SJSA1 (cell line): ENCODE results near the gene NDUFS4. TPM values are rescaled to one million over a fixed set of nuclear protein-coding genes. Genes with fewer than 3 reads are reported as not detected.
"Not testable (repeated sequence)": the region's sequence is repeated elsewhere in the genome, so short reads cannot be mapped to it uniquely, and the experiment has no call there.

Experiments
- DNase-seq, 2 experiments: peaks; one replicate each; pipeline ENCODE4 v3.0.0-alpha.2; 2015 to 2020; ENCODE audit warnings: low spot score in 2 of 2, low read depth in 1 of 2
- H3K27ac ChIP-seq: fragments of 250-450 bp; sonication (Bioruptor Pico); 2 replicates; pipeline ENCODE4 v1.5.1; 2020; ENCODE audit warnings: mild to moderate bottlenecking, moderate library complexity
- H3K27me3 ChIP-seq: fragments of 250-450 bp; sonication (Bioruptor Pico); replicated peaks from 2 replicates; pipeline ENCODE4 v1.5.1; 2020; ENCODE audit warnings: mild to moderate bottlenecking, moderate library complexity
- H3K36me3 ChIP-seq: fragments of 250-450 bp; sonication (Bioruptor Pico); 2 replicates; pipeline ENCODE4 v1.5.1; 2020; ENCODE audit warnings: mild to moderate bottlenecking
- H3K4me1 ChIP-seq: fragments of 250-450 bp; sonication (Bioruptor Pico); replicated peaks from 2 replicates; pipeline ENCODE4 v1.6.1; 2021; ENCODE audit warnings: mild to moderate bottlenecking
- H3K4me3 ChIP-seq: fragments of 250-450 bp; sonication (Bioruptor Pico); 2 replicates; pipeline ENCODE4 v1.5.1; 2020; ENCODE audit warnings: mild to moderate bottlenecking
- H3K9me3 ChIP-seq: fragments of 250-450 bp; sonication (Bioruptor Pico); replicated peaks from 2 replicates; pipeline ENCODE4 v1.5.1; 2020; ENCODE audit warnings: mild to moderate bottlenecking
- total RNA-seq: library from RNA; depleted of rRNA; stranded (reverse); fragments of >200 nt; shearing (Covaris generic); gene quantifications from 2 replicates; pipeline ENCODE4 v1.2.3, GENCODE V29; 2014; rRNA removed

NDUFS4 gene
- 182 and 208 TPM in 2 replicates for total RNA-seq

DNA sequence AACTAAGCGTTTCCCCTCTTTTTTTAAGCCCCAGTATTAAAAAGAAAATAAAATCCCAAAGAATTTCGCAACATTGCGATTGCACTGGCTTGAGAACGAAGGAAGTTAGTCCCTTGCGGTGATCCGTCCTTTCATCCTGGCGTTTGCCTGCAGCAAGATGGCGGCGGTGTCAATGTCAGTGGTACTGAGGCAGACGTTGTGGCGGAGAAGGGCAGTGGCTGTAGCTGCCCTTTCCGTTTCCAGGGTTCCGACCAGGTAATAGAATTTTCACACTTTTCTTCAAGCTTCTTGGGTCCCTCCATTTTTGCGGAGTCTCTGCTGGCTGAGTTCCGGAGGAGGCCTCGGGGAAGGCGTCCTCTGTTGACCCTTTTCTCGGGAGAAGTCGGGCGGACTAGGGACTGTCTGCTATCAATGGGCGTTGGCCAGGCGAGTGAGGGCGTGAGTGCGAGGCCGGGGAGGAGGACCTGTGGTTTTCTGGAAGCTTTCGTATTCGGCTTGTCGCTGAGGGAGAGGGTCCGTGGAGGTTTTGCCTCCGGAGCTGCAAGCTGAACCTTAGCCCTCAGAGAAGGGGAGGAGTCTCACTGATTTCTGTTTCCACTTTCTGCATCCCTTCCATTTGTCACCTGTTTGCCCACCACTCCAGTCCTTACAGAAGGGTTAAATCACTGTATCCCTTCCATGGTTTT lies at the start of gene NDUFS4:
TSS of gene NDUFS4 (plus strand) at position 134 of the 686 bp plus-strand sequence. CDS start at position 158, 24 bp downstream.
- Histone ChIP-seq H3K27me3 (no peaks in the 10 kb centered on the region), H3K36me3 (no peaks in the 10 kb centered on the region), H3K27ac (peak within 1 kb of the TSS; percentile 50), H3K9me3 (no peaks in the 10 kb centered on the region), H3K4me3 (peak within 1 kb of the TSS; percentile 59), H3K4me1 (0 out of 2 replicates have a peak, but pooled peaks cover 6% of the 10 kb centered on the region)
- DNase-seq: peak; percentile 85 to 88

- no peak overlapping the region for H3K27ac ChIP-seq
- no peaks in the 10 kb centered on the region for H3K4me1 ChIP-seq
Observed at GRCh38 chr5:53512539-53512938, 47.9 kb upstream of the NDUFS4 start.

DNA sequence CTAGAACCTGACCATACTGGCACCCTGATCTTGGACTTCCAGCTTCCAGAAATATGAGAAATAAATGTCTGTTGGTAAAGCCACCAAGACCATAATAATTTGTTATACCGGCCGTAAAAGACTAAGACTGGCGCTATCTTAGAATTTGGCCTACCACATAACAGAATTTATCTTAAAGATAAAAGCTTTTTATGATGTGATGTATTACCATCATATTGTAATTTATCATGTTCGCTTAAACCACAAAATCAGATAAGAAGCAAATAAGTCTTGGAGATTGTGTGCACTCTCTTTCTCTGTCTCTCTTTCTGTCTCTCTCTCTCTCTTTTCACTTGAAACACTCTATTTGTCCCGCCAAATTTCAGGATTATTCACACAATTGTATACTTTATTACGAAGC lies 44.5 kb upstream of the NDUFS4 start:
- H3K27me3 ChIP-seq: no peaks in the 10 kb centered on the region
- H3K36me3 ChIP-seq: no peaks in the 10 kb centered on the region
- H3K27ac ChIP-seq: no peak overlapping the region
- no peaks in the 10 kb centered on the region for H3K9me3 ChIP-seq
- no peak for DNase-seq
- no peaks in the 10 kb centered on the region for H3K4me1 ChIP-seq
- H3K4me3 ChIP-seq: no peak overlapping the region

More at GRCh38 chr5:53512539-53512938, 47.9 kb upstream of the NDUFS4 start:
- Histone ChIP-seq H3K9me3 (0 out of 2 replicates have a peak, but pooled peaks cover 2% of the 10 kb centered on the region), H3K36me3 (no peaks in the 10 kb centered on the region), H3K4me3 (no peak overlapping the region), H3K27me3 (no peaks in the 10 kb centered on the region)
- no peak for DNase-seq

- Histone ChIP-seq H3K9me3 (no peaks in the 10 kb centered on the region), H3K36me3 (no peaks in the 10 kb centered on the region), H3K27ac (no peak overlapping the region), H3K27me3 (no peaks in the 10 kb centered on the region), H3K4me3 (no peak overlapping the region), H3K4me1 (no peaks in the 10 kb centered on the region)
- no peak for DNase-seq
Observed at GRCh38 chr5:53520813-53521212, 39.6 kb upstream of the NDUFS4 start.

DNA sequence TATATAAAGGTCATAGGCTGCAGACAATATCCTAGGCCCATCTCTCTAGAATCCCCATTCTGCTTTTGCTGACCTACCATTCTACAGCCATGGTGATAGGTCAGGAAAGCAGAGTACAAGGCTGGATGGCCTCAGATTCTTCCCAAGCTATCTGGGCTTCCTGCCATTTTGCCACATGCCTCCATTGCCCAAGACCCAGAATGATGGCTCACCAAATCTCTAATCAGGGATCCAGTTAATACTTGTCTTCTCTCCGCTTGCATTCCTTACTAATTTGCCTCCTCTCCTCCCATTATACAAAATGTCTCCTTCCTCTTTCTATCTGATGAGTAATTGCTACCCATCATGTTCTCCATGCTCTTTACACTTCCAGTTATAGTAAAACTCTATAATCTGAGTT lies 22.7 kb upstream of the NDUFS4 start:
- DNase-seq: no peak
- no peaks in the 10 kb centered on the region for H3K9me3 ChIP-seq
- H3K4me3 ChIP-seq: no peak overlapping the region
- no peaks in the 10 kb centered on the region for H3K36me3 ChIP-seq
- H3K27ac ChIP-seq: no peak overlapping the region
- H3K4me1 ChIP-seq: no peaks in the 10 kb centered on the region
- H3K27me3 ChIP-seq: no peaks in the 10 kb centered on the region

DNA sequence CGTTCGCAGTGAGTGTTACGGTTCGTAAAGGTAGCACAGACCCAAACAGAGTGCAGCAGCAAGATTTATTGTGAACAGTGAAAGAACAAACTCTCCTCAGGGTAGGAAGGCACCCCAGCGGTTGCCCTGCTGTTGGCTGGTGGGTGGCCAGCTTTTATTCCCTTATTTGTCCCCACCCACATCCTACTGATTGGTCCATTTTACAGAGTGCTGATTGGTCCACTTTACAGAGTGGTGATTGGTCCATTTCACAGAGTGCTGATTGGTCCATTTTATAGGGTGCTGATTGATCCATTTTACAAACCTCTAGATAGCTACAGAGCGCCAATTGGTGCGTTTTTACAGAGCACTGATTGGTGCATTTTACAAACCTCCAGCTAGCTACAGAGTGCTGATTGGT lies 19.7 kb upstream of the NDUFS4 start:
- not testable (repeated sequence) for DNase-seq, H3K36me3 ChIP-seq, H3K4me1 ChIP-seq, H3K9me3 ChIP-seq, H3K27me3 ChIP-seq, H3K4me3 ChIP-seq, H3K27ac ChIP-seq

GRCh38 chr5:53541859-53542258 lies 18.6 kb upstream of the NDUFS4 start:
- Histone ChIP-seq H3K27ac (no peak overlapping the region), H3K36me3 (no peaks in the 10 kb centered on the region), H3K4me1 (no peaks in the 10 kb centered on the region), H3K9me3 (no peaks in the 10 kb centered on the region), H3K4me3 (no peak overlapping the region), H3K27me3 (no peaks in the 10 kb centered on the region)
- DNase-seq: no peak

DNA sequence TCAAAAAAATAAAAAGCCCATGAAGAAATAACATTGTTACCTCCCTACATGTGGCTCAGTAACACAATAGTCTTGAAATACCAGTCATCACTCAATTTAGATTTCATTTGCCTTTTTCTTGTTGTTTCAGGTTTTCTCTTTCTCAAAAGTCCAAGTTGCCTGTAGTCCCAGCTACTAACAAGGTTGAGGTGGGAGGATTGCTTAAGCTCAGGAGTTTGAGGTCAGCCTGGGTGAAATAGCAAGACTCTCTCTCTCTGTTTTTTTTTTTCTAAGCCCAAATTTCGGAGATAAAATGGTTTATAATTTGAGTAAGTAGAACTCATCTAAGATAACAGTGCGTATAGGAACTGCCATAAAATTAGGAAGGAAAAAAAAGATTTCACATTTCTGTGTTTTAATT lies 17.5 kb upstream of the NDUFS4 start:
- Histone ChIP-seq H3K4me3 (no peak overlapping the region), H3K9me3 (no peaks in the 10 kb centered on the region), H3K36me3 (no peaks in the 10 kb centered on the region), H3K4me1 (no peaks in the 10 kb centered on the region), H3K27ac (no peak overlapping the region), H3K27me3 (no peaks in the 10 kb centered on the region)
- no peak for DNase-seq

DNA sequence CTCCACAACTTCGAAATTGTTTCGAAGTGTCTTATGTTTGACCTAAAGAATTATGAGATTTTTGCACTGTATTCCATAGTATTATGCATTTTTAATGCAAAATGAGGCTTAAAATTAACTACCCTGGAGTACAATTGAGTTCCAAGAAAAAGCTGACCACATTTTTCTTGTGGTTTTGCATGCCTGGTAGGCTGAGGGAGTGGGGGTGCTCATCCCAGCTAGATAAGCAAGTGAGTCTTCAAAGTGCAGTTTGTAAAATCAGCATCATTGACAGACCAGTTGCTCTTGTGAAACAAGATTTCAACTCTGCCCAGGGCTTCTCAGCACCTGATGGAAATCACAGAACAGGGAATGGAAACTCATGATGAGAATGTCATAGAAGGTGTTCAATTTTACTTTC lies 17.0 kb upstream of the NDUFS4 start:
- H3K27me3 ChIP-seq: no peaks in the 10 kb centered on the region
- no peaks in the 10 kb centered on the region for H3K4me1 ChIP-seq
- no peak overlapping the region for H3K4me3 ChIP-seq
- H3K36me3 ChIP-seq: no peaks in the 10 kb centered on the region
- no peaks in the 10 kb centered on the region for H3K9me3 ChIP-seq
- H3K27ac ChIP-seq: no peak overlapping the region
- no peak for DNase-seq

DNA sequence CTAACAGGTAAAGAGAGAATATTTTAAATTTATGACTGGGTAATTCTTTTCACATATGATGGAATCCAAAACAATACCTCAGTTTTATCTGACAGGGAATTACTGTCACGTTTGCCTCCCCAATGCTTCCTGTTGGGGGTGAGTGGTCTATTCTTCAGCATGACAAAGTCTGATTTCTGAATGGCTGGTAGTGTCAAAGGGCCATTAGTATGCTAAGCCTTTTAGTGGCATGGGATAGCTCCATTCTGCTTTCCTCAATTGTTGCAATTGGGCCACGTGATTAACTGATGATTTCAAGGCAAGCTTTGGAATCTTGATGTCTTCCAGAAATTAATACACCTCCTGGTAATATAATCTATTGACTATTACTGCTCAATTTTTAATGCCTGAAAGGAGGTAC lies 14.7 kb upstream of the NDUFS4 start:
- H3K27me3 ChIP-seq: no peaks in the 10 kb centered on the region
- DNase-seq: no peak
- no peaks in the 10 kb centered on the region for H3K9me3 ChIP-seq
- H3K27ac ChIP-seq: no peak overlapping the region
- no peaks in the 10 kb centered on the region for H3K36me3 ChIP-seq
- H3K4me1 ChIP-seq: no peaks in the 10 kb centered on the region
- no peak overlapping the region for H3K4me3 ChIP-seq

- Histone ChIP-seq H3K4me1 (no peaks in the 10 kb centered on the region), H3K9me3 (no peaks in the 10 kb centered on the region), H3K27ac (no peak overlapping the region), H3K36me3 (no peaks in the 10 kb centered on the region), H3K4me3 (no peak overlapping the region), H3K27me3 (no peaks in the 10 kb centered on the region)
- DNase-seq: no peak
Observed at GRCh38 chr5:53547226-53547625, 13.2 kb upstream of the NDUFS4 start.

GRCh38 chr5:53548501-53548900 lies 11.9 kb upstream of the NDUFS4 start:
- H3K9me3 ChIP-seq, H3K4me1 ChIP-seq, H3K36me3 ChIP-seq, H3K27me3 ChIP-seq, H3K27ac ChIP-seq, H3K4me3 ChIP-seq, DNase-seq: not testable (repeated sequence)

DNA sequence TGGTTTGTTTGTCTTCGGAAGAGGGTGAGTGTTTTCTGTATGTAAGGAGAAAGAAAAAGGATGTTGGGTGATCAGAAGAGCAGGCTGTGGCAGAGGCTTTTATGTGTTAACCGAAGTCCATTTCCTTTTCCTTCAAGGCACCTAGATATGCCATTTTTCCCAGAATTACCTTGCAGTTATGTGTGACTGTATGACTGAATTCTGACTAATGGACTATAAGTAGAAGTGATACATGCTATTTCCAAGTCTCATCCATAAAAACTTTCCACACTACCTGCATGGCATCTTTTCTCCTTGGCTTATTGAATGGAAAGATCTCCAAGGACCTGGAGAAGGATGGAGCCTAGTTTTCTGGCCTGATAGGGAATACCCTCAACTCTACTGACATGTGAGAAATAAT lies 10.6 kb upstream of the NDUFS4 start:
- Histone ChIP-seq H3K4me3 (no peak overlapping the region), H3K36me3 (no peaks in the 10 kb centered on the region), H3K4me1 (no peaks in the 10 kb centered on the region), H3K9me3 (no peaks in the 10 kb centered on the region), H3K27ac (no peak overlapping the region), H3K27me3 (no peaks in the 10 kb centered on the region)
- DNase-seq: no peak

DNA sequence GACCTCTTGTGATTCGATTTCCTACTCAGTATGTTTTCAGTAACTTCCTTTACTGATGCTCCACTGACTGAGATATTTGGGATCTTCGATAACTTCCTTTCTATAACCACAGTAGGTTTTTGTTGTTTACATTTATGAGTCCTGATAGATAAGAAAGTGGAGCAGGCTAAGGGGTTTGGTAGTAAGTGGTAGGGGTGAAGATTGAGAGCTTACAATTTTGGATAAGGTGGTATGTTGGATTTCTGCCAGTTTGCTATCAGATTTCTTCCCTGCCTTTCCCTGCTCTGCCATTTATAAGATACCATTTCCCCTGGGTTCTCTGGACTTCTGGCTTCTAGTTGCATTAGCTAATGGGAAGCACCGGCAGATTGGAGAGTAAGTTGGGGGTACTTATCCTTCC lies 7.9 kb upstream of the NDUFS4 start:
- no peak for DNase-seq
- H3K4me3 ChIP-seq: no peak overlapping the region
- no peaks in the 10 kb centered on the region for H3K4me1 ChIP-seq
- no peaks in the 10 kb centered on the region for H3K36me3 ChIP-seq
- no peak overlapping the region for H3K27ac ChIP-seq
- H3K27me3 ChIP-seq: no peaks in the 10 kb centered on the region
- no peaks in the 10 kb centered on the region for H3K9me3 ChIP-seq

GRCh38 chr5:53554444-53554843 lies 6.0 kb upstream of the NDUFS4 start:
- Histone ChIP-seq H3K4me3 (no peak overlapping the region), H3K9me3 (no peaks in the 10 kb centered on the region), H3K36me3 (no peaks in the 10 kb centered on the region), H3K4me1 (no peaks in the 10 kb centered on the region), H3K27ac (no peak overlapping the region), H3K27me3 (no peaks in the 10 kb centered on the region)
- no peak for DNase-seq
